Measurements from ENCODE around the gene DOC2A. TPM values are rescaled to one million over a fixed set of nuclear protein-coding genes. Genes with fewer than 3 reads are reported as not detected.

DOC2A gene
- total RNA-seq, 2 donors from 2014 or later = 0.16 TPM; not detected in 1

GRCh38 chr16:30006095-30006473, 4.7 kb downstream of the DOC2A start:
- DNase-seq = no peak
- Mint-ChIP-seq H3K27ac (no peak overlapping the region), H3K4me1 (peaks cover 17% of the 10 kb centered on the region), H3K36me3 (ENCODE audit: low read depth) (peaks cover 7% of the 10 kb centered on the region), H3K4me3 (no peak overlapping the region), H3K27me3 (peaks cover 14% of the 10 kb centered on the region)
- no peak for ATAC-seq
- H3K9me3 ChIP-seq (ENCODE audit: control insufficient read depth, low read length, poor library complexity, severe bottlenecking) = no peaks in the 10 kb centered on the region

- Mint-ChIP-seq H3K4me1 (peaks cover 16% of the 10 kb centered on the region), H3K27ac (no peak overlapping the region), H3K36me3 (ENCODE audit: low read depth) (peaks cover 7% of the 10 kb centered on the region), H3K4me3 (no peak overlapping the region), H3K27me3 (peaks cover 14% of the 10 kb centered on the region)
- peak; percentile 73 for ATAC-seq
- peak in 2 of 3 donors; percentile 23 to 35 for DNase-seq
- no peaks in the 10 kb centered on the region for H3K9me3 ChIP-seq (ENCODE audit: control insufficient read depth, low read length, poor library complexity, severe bottlenecking)
Measured at GRCh38 chr16:30005341-30006094, 5.3 kb downstream of the DOC2A start.

- DNase-seq (no peak), ATAC-seq (peak; percentile 10)
- peaks cover 14% of the 10 kb centered on the region for H3K27me3 Mint-ChIP-seq
- H3K4me1 Mint-ChIP-seq = peaks cover 11% of the 10 kb centered on the region
- peaks cover 7% of the 10 kb centered on the region for H3K36me3 Mint-ChIP-seq (ENCODE audit: low read depth)
- H3K27ac Mint-ChIP-seq = no peak overlapping the region
- no peaks in the 10 kb centered on the region for H3K9me3 ChIP-seq (ENCODE audit: control insufficient read depth, low read length, poor library complexity, severe bottlenecking)
- H3K4me3 Mint-ChIP-seq = no peak overlapping the region
Measured at GRCh38 chr16:30004811-30005242, 6.0 kb downstream of the DOC2A start.

GRCh38 chr16:30004424-30004776, 6.4 kb downstream of the DOC2A start:
- H3K36me3 Mint-ChIP-seq (ENCODE audit: low read depth) = peaks cover 7% of the 10 kb centered on the region
- ATAC-seq (peak; percentile 18), DNase-seq (no peak)
- no peaks in the 10 kb centered on the region for H3K9me3 ChIP-seq (ENCODE audit: control insufficient read depth, low read length, poor library complexity, severe bottlenecking)
- H3K27ac Mint-ChIP-seq = no peak overlapping the region
- peak overlapping the region; percentile 41 for H3K4me3 Mint-ChIP-seq
- peaks cover 14% of the 10 kb centered on the region for H3K27me3 Mint-ChIP-seq
- H3K4me1 Mint-ChIP-seq = peaks cover 15% of the 10 kb centered on the region

GRCh38 chr16:30003670-30004423, 7.0 kb downstream of the DOC2A start:
- DNase-seq (no peak), ATAC-seq (no peak)
- Mint-ChIP-seq H3K27me3 (peaks cover 9% of the 10 kb centered on the region), H3K36me3 (ENCODE audit: low read depth) (peaks cover 7% of the 10 kb centered on the region), H3K4me3 (peak overlapping the region; percentile 41), H3K4me1 (peaks cover 15% of the 10 kb centered on the region), H3K27ac (no peak overlapping the region)
- no peaks in the 10 kb centered on the region for H3K9me3 ChIP-seq (ENCODE audit: control insufficient read depth, low read length, poor library complexity, severe bottlenecking)

- ATAC-seq = no peak
- no peak overlapping the region for H3K27ac Mint-ChIP-seq
- H3K36me3 Mint-ChIP-seq (ENCODE audit: low read depth) = peaks cover 5% of the 10 kb centered on the region
- DNase-seq = no peak
- H3K4me3 Mint-ChIP-seq = no peak overlapping the region
- H3K27me3 Mint-ChIP-seq = no peaks in the 10 kb centered on the region
- H3K9me3 ChIP-seq (ENCODE audit: control insufficient read depth, low read length, poor library complexity, severe bottlenecking) = no peaks in the 10 kb centered on the region
- peaks cover 15% of the 10 kb centered on the region for H3K4me1 Mint-ChIP-seq
Measured at GRCh38 chr16:30002614-30003346, 8.0 kb downstream of the DOC2A start.

- H3K36me3 Mint-ChIP-seq (ENCODE audit: low read depth) = peaks cover 5% of the 10 kb centered on the region
Measured at GRCh38 chr16:30000735-30001631, 9.8 kb downstream of the DOC2A start.

GRCh38 chr16:29999605-30000004, 11.2 kb downstream of the DOC2A start:
- Mint-ChIP-seq H3K4me3 (no peak overlapping the region), H3K4me1 (peaks cover 28% of the 10 kb centered on the region), H3K27ac (no peak overlapping the region), H3K27me3 (no peaks in the 10 kb centered on the region), H3K36me3 (ENCODE audit: low read depth) (peaks cover 5% of the 10 kb centered on the region)
- ATAC-seq (no peak), DNase-seq (no peak)
- H3K9me3 ChIP-seq (ENCODE audit: control insufficient read depth, low read length, poor library complexity, severe bottlenecking) = no peaks in the 10 kb centered on the region

More at GRCh38 chr16:30000735-30001631, 9.8 kb downstream of the DOC2A start:
- ATAC-seq (no peak), DNase-seq (no peak)
- H3K4me3 Mint-ChIP-seq = no peak overlapping the region
- peaks cover 23% of the 10 kb centered on the region for H3K4me1 Mint-ChIP-seq
- no peaks in the 10 kb centered on the region for H3K27me3 Mint-ChIP-seq
- H3K27ac Mint-ChIP-seq = no peak overlapping the region
- no peaks in the 10 kb centered on the region for H3K9me3 ChIP-seq (ENCODE audit: control insufficient read depth, low read length, poor library complexity, severe bottlenecking)

GRCh38 chr16:29996766-29997250, 14.0 kb downstream of the DOC2A start:
- H3K9me3 ChIP-seq (ENCODE audit: control insufficient read depth, low read length, poor library complexity, severe bottlenecking) = no peaks in the 10 kb centered on the region
- Mint-ChIP-seq H3K27me3 (no peaks in the 10 kb centered on the region), H3K27ac (peak overlapping the region; percentile 94), H3K36me3 (ENCODE audit: low read depth) (peaks cover under 1% of the 10 kb centered on the region), H3K4me1 (peaks cover 28% of the 10 kb centered on the region), H3K4me3 (peak overlapping the region; percentile 98)
- ATAC-seq = no peak
- no peak for DNase-seq

GRCh38 chr16:29995911-29996765, 14.7 kb downstream of the DOC2A start, which contains the start of gene INO80E:
TSS of gene INO80E (plus strand) at chr16:29996241. CDS start at chr16:29996311, 70 bp downstream.
- H3K9me3 ChIP-seq (ENCODE audit: control insufficient read depth, low read length, poor library complexity, severe bottlenecking) = no peaks in the 10 kb centered on the region
- ATAC-seq (peak; percentile 97), DNase-seq (peak; percentile 97 to 99 (median 98))
- no peaks in the 10 kb centered on the region for H3K36me3 Mint-ChIP-seq (ENCODE audit: low read depth)
- H3K4me1 Mint-ChIP-seq = peaks cover 26% of the 10 kb centered on the region
- H3K4me3 Mint-ChIP-seq = peak within 1 kb of the TSS; percentile 98
- H3K27me3 Mint-ChIP-seq = no peaks in the 10 kb centered on the region
- H3K27ac Mint-ChIP-seq = peak within 1 kb of the TSS; percentile 94

GRCh38 chr16:29995324-29995910, 15.4 kb downstream of the DOC2A start, which contains the start of gene HIRIP3:
TSS of gene HIRIP3 (minus strand) at chr16:29995617. CDS start at chr16:29995605, 12 bp downstream.
- no peaks in the 10 kb centered on the region for H3K27me3 Mint-ChIP-seq
- H3K4me3 Mint-ChIP-seq = peak within 1 kb of the TSS; percentile 98
- ATAC-seq (peak; percentile 70), DNase-seq (peak; percentile 78 to 84 (median 80))
- peak within 1 kb of the TSS; percentile 94 for H3K27ac Mint-ChIP-seq
- H3K9me3 ChIP-seq (ENCODE audit: control insufficient read depth, low read length, poor library complexity, severe bottlenecking) = no peaks in the 10 kb centered on the region
- no peaks in the 10 kb centered on the region for H3K36me3 Mint-ChIP-seq (ENCODE audit: low read depth)
- H3K4me1 Mint-ChIP-seq = peaks cover 26% of the 10 kb centered on the region

Measured in T-helper 17 cell (primary cell).